GM10248 (cell line): ENCODE measurements around the gene PAQR4.

ENCODE experiments used
- CTCF ChIA-PET: fragments of 300-600 bp; sonication (Branson Sonifier 250); formaldehyde crosslinking; extraction: SDS; loops from one replicate; lab custom pipeline; 2021; ENCODE audit warnings: antibody characterized with exemption; lab: Yijun Ruan, JAX
- POLR2A ChIA-PET: fragments of 350-650 bp; sonication (Branson Sonifier 250); formaldehyde crosslinking; extraction: SDS; loops from one replicate; lab custom pipeline; 2020; ENCODE audit warnings: antibody characterized with exemption; lab: Yijun Ruan, JAX
- DNase-seq: peaks from one replicate; pipeline ENCODE4 v3.0.0; 2012; ENCODE audit errors: extremely low spot score
- TF ChIP-seq, protein P1 (sequence below): IDR thresholded peaks from 2 replicates; pipeline ENCODE4 v1.5.1; 2012; ENCODE audit warnings: mild to moderate bottlenecking, low read depth; ENCODE audit errors: extremely low read depth, missing control alignments, control extremely low read depth

PAQR4 gene

DNA sequence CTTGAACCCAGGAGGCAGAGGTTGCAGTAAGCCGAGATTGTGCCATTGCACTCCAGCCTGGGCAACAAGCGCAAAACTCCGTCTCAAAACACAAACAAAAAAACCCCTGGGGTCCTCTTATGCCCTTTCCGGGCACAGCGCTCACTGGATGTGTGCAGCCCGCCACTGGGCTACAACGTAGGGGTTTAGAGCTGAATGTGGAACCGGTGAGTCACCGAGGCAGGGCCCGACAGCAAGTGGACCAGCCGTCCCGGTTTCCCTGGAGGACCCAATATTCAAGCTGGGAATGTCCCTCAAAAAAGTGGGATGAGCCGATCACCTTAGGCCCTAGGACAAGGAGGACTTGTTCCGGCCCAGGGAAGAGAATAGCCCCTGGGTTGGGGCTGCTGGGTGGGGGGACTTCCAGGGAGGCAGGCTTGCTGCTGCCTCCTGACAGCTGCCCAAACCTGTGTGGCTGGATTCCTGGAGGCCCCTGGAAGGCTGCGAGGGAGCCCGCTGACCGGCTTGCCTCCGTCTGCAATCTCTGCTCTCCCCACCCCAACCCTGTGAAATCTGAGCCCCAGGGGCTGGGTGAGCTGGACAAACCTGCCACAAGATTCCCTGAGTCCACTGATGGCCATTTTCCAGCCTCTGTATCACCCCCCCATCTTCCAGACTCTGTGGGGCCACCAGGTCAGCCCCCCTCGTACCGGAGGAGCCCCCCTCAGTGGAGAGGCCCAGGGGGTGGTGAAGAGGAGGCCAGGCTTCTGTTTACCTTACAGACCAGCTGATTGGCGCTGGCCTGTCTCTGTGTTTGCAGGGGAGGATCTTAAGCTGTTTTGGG lies 40.6 kb downstream of the PAQR4 start:
- DNase-seq = no peak
- ChIA-PET CTCF (interaction anchor here (1.2 to 11.8 kb wide), 2 partner anchors 16 to 25 kb away, joined by 3 to 231 read pairs; partner anchors contain the start of genes CLDN6, HCFC1R1, THOC6 and TNFRSF12A), POLR2A (interaction anchor here (0.6 kb wide), 2 partner anchors 14 to 15 kb away, joined by 3 read pairs; partner anchors contain the start of genes HCFC1R1 and THOC6)
- TF ChIP-seq, protein P1, sequence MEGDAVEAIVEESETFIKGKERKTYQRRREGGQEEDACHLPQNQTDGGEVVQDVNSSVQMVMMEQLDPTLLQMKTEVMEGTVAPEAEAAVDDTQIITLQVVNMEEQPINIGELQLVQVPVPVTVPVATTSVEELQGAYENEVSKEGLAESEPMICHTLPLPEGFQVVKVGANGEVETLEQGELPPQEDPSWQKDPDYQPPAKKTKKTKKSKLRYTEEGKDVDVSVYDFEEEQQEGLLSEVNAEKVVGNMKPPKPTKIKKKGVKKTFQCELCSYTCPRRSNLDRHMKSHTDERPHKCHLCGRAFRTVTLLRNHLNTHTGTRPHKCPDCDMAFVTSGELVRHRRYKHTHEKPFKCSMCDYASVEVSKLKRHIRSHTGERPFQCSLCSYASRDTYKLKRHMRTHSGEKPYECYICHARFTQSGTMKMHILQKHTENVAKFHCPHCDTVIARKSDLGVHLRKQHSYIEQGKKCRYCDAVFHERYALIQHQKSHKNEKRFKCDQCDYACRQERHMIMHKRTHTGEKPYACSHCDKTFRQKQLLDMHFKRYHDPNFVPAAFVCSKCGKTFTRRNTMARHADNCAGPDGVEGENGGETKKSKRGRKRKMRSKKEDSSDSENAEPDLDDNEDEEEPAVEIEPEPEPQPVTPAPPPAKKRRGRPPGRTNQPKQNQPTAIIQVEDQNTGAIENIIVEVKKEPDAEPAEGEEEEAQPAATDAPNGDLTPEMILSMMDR = no peak

DNA sequence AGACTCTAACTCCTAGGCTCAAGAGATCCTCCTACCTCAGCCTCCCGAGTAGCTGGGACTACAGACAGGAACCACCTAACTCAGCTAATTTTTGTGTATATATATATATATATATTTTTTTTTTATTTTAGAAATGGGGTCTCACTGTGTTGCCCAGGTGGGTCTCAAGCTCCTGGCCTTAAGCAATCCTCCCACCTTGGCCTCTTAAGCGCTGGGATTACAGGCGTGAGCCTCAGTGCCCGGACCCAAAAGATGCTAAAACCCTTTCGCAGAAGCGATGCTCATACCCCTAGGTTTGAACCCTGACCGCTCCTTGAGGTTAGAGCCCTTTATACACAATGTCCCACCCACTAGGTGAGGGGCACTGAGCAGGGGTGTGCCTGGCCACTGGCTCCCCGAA lies 41.4 kb downstream of the PAQR4 start:
- DNase-seq = no peak
- ChIA-PET POLR2A (interaction anchor here (0.6 kb wide), 1 partner anchor 13 kb away, joined by 3 read pairs; the partner anchor contains the start of genes HCFC1R1 and THOC6), CTCF (interaction anchor here (1.2 to 11.8 kb wide), 3 partner anchors 15 to 26 kb away, joined by 3 to 231 read pairs (median 3); partner anchors contain the start of genes CLDN6, HCFC1R1, THOC6 and TNFRSF12A)
- TF ChIP-seq, protein P1 = no peak

GRCh38 chr16:3012246-3012645 lies 43.1 kb downstream of the PAQR4 start:
- DNase-seq = no peak
- ChIA-PET POLR2A (interaction anchor here (0.7 kb wide), 1 partner anchor 851 kb away, joined by 8 read pairs; no protein-coding TSS in a partner anchor), CTCF (interaction anchor here (0.7 to 1.2 kb wide), 3 partner anchors 16 to 117 kb away, joined by 3 to 4 read pairs (median 3); no protein-coding TSS in a partner anchor)
- TF ChIP-seq, protein P1 = no peak

- DNase-seq = no peak
- ChIA-PET POLR2A (no interaction called here), CTCF (interaction anchor here (1.0 to 1.2 kb wide), 2 partner anchors 15 to 117 kb away, joined by 3 to 4 read pairs; no protein-coding TSS in a partner anchor)
- TF ChIP-seq, protein P1 = no peak
Measured at GRCh38 chr16:3012828-3013420, 43.8 kb downstream of the PAQR4 start, which contains the start of gene CLDN9. TSS of gene CLDN9 (plus strand) at chr16:3012923. CDS start at chr16:3013363, 440 bp downstream.

- POLR2A ChIA-PET = no interaction called here
- TF ChIP-seq, protein P1 = no peak
- CTCF ChIA-PET = no interaction called here
Measured at GRCh38 chr16:3013491-3013951, 44.4 kb downstream of the PAQR4 start.

More at GRCh38 chr16:3013491-3013951, 44.4 kb downstream of the PAQR4 start:
- DNase-seq = no peak
